Right lobe of liver (tissue), 4 donors: ENCODE data around the gene TRIM56.
"Not testable (repeated sequence)": the region's sequence is repeated elsewhere in the genome, so short reads cannot be mapped to it uniquely, and the experiment has no call there.

Experiments
- POLR2A ChIP-seq: fragments of 450-650 bp; IDR thresholded peaks from one replicate; pipeline ENCODE4 v1.6.1; 2017; ENCODE audit warnings: antibody characterized with exemption, mild to moderate bottlenecking
- TF ChIP-seq, protein P1 (sequence below), 4 donors: fragments of 200-600 bp in 3 of 4; fragments of 450-650 bp in 1 of 4; IDR thresholded peaks; one replicate each; pipeline versions ENCODE4 v1.5.1 to v1.8.0; 2016 to 2022; ENCODE audit warnings: antibody characterized with exemption in 4 of 4, mild to moderate bottlenecking in 2 of 4
- donor health status: DM: no; HTN: no; CAD: no.
- donor health status: DM: no; HTN: no; CAD: no.
- donor health status: DM: no; HTN: yes; CAD: no.

DNA sequence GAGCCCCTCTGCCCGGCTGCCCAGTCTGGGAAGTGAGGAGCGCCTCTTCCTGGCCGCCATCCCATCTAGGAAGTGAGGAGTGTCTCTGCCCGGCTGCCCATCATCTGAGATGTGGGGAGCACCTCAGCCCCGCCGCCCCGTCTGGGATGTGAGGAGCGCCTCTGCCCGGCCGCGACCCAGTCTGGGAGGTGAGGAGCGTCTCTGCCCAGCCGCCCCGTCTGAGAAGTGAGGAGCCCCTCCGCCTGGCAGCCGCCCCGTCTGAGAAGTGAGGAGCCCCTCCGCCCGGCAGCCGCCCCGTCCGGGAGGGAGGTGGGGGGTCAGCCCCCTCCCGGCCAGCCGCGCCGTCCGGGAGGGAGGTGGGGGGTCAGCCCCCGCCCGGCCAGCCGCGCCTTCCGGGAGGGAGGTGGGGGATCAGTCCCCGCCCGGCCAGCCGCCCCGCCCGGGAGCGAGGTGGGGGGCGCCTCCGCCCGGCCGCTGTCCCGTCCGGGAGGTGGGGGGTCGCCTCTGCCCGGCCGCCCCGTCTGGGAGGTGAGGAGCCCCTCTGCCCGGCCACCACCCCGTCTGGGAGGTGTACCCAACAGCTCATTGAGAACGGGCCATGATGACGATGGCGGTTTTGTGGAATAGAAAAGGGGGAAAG is 7.1 kb downstream of the TRIM56 start:
- TF ChIP-seq POLR2A, result not testable (repeated sequence)
- TF ChIP-seq, protein P1, sequence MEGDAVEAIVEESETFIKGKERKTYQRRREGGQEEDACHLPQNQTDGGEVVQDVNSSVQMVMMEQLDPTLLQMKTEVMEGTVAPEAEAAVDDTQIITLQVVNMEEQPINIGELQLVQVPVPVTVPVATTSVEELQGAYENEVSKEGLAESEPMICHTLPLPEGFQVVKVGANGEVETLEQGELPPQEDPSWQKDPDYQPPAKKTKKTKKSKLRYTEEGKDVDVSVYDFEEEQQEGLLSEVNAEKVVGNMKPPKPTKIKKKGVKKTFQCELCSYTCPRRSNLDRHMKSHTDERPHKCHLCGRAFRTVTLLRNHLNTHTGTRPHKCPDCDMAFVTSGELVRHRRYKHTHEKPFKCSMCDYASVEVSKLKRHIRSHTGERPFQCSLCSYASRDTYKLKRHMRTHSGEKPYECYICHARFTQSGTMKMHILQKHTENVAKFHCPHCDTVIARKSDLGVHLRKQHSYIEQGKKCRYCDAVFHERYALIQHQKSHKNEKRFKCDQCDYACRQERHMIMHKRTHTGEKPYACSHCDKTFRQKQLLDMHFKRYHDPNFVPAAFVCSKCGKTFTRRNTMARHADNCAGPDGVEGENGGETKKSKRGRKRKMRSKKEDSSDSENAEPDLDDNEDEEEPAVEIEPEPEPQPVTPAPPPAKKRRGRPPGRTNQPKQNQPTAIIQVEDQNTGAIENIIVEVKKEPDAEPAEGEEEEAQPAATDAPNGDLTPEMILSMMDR (IDR thresholded peaks at IDR 0.05), result not testable (repeated sequence)
